SH-SY5Y (cell line): Measurements from ENCODE around the gene RAB40B.

Source experiments
- GATA2 ChIP-seq: IDR thresholded peaks from 2 replicates; pipeline ENCODE4 v1.6.1; 2011; ENCODE audit warnings: mild to moderate bottlenecking, low read depth, low read length
- GATA3 ChIP-seq: IDR thresholded peaks from 2 replicates; pipeline ENCODE4 v1.6.1; 2011; ENCODE audit warnings: low read depth, mild to moderate bottlenecking, low read length, moderate library complexity

The RAB40B gene

GRCh38 chr17:82670661-82671450, 27.6 kb downstream of the RAB40B start:
- no peak for TF ChIP-seq GATA2
- TF ChIP-seq GATA3, result no peak

- TF ChIP-seq GATA2, result no peak
- no peak for TF ChIP-seq GATA3
These were observed 29.8 kb downstream of the RAB40B start for GRCh38 chr17:82668631-82669099.

GRCh38 chr17:82668024-82668630, 30.4 kb downstream of the RAB40B start:
- no peak for TF ChIP-seq GATA2
- no peak for TF ChIP-seq GATA3

- TF ChIP-seq GATA3 (no peak), GATA2 (no peak)
These were observed 30.9 kb downstream of the RAB40B start for GRCh38 chr17:82667668-82668000.

- TF ChIP-seq GATA3 (no peak), GATA2 (no peak)
These were observed 31.4 kb downstream of the RAB40B start for GRCh38 chr17:82666931-82667667.

- TF ChIP-seq GATA2 (no peak), GATA3 (no peak)
These were observed 32.6 kb downstream of the RAB40B start for GRCh38 chr17:82665891-82666290.

GRCh38 chr17:82665217-82665616, 33.3 kb downstream of the RAB40B start:
- TF ChIP-seq GATA2 (no peak), GATA3 (no peak)

GRCh38 chr17:82664701-82665182, 33.8 kb downstream of the RAB40B start:
- TF ChIP-seq GATA2, result no peak
- TF ChIP-seq GATA3, result no peak

- TF ChIP-seq GATA3, result no peak
- TF ChIP-seq GATA2, result no peak
These were observed 34.3 kb downstream of the RAB40B start for GRCh38 chr17:82664276-82664575.

- no peak for TF ChIP-seq GATA3
- no peak for TF ChIP-seq GATA2
These were observed 34.9 kb downstream of the RAB40B start for GRCh38 chr17:82663381-82664275.

- TF ChIP-seq GATA3 (no peak), GATA2 (no peak)
These were observed 35.7 kb downstream of the RAB40B start for GRCh38 chr17:82662711-82663261.

GRCh38 chr17:82661717-82662683, 36.5 kb downstream of the RAB40B start:
- TF ChIP-seq GATA2, result no peak
- no peak for TF ChIP-seq GATA3

- TF ChIP-seq GATA3 (no peak), GATA2 (no peak)
These were observed 38.6 kb downstream of the RAB40B start for GRCh38 chr17:82659886-82660285.
